VCaP (cell line): ENCODE measurements around the gene RALGPS2.

ENCODE experiments used
- H3K27ac ChIP-seq: fragments of 450-650 bp; 2 replicates; pipeline ENCODE4 v1.5.1; 2017
- TF ChIP-seq, protein P1 (sequence below): fragments of 450-650 bp; conservative IDR thresholded peaks from 2 replicates; pipeline ENCODE4 v1.5.1; 2017; ENCODE audit warnings: mild to moderate bottlenecking, moderate library complexity

RALGPS2 gene

DNA sequence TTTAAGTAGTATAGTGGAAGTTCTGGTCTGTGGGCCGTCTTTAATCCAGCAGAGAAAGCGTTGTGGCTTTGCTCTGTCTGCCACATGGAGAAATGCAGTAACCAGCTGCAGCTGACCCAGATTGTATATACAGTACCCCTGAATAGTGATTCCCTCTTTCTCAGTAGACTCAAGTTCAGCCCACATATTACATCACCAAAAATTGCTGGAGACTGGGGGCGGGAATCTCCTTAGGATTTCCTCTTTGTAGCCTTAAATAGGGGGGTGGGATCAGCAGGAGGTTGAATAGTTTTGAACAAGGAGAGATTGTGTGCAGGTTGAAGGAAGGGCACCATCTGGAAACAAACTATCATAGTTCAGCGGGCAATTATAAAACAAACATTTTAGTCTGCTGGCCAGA, 145.9 kb downstream of the RALGPS2 start, which contains the start of gene ANGPTL1:
Gene ANGPTL1, minus strand, starts transcription at position 134 of the 400 bp plus-strand sequence. CDS start 5,301 bp downstream, outside the sequence.
- H3K27ac ChIP-seq: no peak within 1 kb of the TSS
- TF ChIP-seq, protein P1, sequence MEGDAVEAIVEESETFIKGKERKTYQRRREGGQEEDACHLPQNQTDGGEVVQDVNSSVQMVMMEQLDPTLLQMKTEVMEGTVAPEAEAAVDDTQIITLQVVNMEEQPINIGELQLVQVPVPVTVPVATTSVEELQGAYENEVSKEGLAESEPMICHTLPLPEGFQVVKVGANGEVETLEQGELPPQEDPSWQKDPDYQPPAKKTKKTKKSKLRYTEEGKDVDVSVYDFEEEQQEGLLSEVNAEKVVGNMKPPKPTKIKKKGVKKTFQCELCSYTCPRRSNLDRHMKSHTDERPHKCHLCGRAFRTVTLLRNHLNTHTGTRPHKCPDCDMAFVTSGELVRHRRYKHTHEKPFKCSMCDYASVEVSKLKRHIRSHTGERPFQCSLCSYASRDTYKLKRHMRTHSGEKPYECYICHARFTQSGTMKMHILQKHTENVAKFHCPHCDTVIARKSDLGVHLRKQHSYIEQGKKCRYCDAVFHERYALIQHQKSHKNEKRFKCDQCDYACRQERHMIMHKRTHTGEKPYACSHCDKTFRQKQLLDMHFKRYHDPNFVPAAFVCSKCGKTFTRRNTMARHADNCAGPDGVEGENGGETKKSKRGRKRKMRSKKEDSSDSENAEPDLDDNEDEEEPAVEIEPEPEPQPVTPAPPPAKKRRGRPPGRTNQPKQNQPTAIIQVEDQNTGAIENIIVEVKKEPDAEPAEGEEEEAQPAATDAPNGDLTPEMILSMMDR: no peak

DNA sequence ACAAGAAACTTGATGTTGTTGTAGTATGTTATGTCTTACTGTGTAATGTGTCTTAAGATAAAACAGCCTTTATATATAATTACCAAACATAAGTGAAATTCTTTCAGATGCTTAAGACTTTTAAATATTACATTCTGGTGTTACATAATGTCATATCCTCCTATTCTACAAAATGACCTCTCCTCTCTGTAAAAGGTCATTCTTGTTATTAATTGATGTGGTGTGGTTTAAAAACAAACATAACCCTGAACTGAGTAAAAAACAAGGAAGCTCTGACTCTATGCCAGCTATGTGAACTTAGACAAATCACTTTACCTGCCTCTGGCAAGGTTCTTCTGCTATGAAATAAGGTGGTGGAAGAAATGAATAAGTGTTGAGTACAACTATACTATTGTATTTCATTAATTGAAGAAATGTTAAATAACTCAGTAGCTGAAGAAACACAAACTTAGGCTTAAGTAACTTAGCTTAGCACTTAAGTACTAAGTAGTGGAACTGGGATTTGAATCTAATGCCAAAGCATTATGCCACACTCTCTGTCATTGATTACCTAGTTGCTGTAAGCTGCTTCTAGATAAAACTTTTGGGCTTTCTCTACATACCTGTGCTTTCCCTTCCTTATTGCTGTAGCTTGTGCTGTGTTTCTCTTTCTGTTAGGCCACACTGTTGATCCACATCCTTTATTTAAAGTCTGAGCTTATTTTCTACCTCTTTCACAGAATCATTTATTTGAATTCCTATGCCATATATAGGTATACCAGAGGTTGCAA, 146.7 kb downstream of the RALGPS2 start:
- H3K27ac ChIP-seq: no peak overlapping the region
- TF ChIP-seq, protein P1: no peak

DNA sequence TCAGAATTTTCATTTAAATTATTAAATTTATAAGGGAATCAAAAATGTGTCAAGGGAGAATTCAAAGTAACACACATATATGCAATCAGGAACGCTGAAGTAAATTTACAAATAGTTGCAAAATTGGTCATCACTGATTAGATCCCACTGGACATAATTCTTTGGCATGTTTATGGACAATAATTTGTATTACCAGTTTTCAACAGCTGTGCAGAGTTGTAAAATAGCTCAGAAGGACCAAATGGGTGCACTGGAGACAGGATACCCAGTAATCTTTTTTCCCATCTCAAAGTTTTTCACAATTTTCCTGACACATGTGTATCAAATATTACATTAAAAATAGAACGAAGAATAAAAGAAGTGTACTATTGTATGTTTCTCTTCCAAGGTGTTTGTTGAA, 149.9 kb downstream of the RALGPS2 start:
- H3K27ac ChIP-seq: no peak overlapping the region
- TF ChIP-seq, protein P1: no peak

DNA sequence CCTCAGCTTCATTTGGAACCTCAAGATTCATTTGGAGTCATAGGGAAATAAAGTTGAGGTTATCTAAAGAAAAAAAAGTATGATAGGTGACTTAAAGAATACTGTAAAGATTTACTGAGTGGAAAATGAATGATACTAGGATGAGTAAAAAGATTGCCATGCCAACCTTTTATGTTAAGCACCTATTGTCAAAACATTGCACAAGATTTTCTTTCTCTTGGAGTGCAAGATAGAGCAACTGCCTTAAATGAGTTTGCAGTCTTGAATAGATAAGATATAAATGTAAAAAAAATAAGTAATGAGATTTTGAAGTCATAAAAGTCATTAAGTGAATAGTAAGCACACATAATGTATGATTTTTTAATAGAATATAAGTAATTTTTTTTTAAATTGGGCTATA, 150.9 kb downstream of the RALGPS2 start:
- TF ChIP-seq, protein P1: no peak
- H3K27ac ChIP-seq: no peak overlapping the region

DNA sequence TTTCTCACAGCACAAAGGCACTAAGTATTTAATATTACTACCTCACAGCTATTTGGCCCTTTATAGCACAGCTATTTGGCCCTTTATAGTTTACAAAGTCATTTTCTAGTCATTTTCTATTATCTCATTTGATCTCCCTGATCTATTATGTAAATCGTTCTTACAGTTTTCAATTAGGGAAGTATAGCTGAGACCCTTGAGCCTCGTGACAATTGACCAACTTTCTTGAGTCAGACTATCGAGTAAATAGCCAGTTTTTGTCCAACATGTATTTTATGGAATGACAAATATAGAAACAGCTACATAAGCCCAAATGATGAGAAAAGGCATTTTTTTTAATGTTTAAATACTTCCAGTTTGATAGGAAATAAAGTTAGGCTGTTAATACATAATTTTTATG, 152.9 kb downstream of the RALGPS2 start:
- TF ChIP-seq, protein P1: no peak
- no peak overlapping the region for H3K27ac ChIP-seq

DNA sequence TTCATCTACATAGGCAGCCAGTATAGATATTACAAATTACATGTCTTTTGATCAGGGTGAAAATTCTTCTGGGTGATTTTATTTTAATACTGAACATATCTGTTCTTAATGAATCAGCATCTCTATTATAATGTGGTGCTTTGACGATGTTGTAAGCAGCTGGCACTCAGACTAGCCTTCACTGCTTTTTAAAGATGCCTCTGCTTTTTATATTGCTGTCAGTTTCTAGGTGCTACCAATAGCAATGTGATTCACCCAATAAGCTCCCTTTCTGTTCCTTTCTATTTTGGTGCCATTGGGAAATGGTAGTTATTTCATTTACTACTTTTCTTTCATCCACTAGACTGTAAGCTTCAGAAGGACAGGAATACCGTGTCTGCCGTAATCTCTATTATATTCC, 156.9 kb downstream of the RALGPS2 start:
- H3K27ac ChIP-seq: no peak overlapping the region
- TF ChIP-seq, protein P1: no peak

DNA sequence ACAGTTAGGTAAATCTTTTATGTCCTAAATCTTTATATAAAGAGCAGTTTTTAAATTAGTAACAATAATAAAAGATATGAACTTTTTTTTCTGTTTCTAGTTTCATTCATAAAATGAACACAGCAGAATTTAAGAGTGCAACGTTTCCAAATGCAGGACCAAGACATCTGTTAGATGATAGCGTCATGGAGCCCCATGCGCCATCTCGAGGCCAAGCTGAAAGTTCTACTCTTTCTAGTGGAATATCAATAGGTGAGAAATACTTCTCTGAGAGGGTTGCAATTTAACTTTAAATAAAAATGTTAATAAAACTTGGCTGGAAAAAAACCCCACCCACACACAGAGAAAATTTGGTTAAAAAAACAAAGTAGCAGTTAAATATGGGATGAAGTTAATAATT, 160.8 kb downstream of the RALGPS2 start:
- TF ChIP-seq, protein P1: no peak
- no peak overlapping the region for H3K27ac ChIP-seq
